HG03571 (cell line): Measurements from ENCODE around the gene PFDN2.
"Not testable (repeated sequence)": the region's sequence is repeated elsewhere in the genome, so short reads cannot be mapped to it uniquely, and the experiment has no call there.

Experiments
- ATAC-seq: cut with Tn5 transposase; IDR thresholded peaks from one replicate; pipeline ENCODE4 v1.9.1; 2021; ENCODE audit not compliant: unreplicated experiment

PFDN2 gene

GRCh38 chr1:161139766-161140165 is 21.9 kb upstream of the PFDN2 start:
- ATAC-seq = no peak

- ATAC-seq = no peak
Observed at GRCh38 chr1:161138431-161138830, 20.6 kb upstream of the PFDN2 start.

GRCh38 chr1:161137881-161138280 is 20.0 kb upstream of the PFDN2 start:
- no peak for ATAC-seq

GRCh38 chr1:161133220-161133740 is 15.4 kb upstream of the PFDN2 start:
- no peak for ATAC-seq

- ATAC-seq = peak; percentile 96
Observed at GRCh38 chr1:161132410-161133219, 14.8 kb upstream of the PFDN2 start, which contains the start of gene DEDD. Gene DEDD, minus strand, starts transcription at chr1:161132667. Its CDS starts 8,205 bp downstream, at chr1:161124462.

- no peak for ATAC-seq
Observed at GRCh38 chr1:161131523-161132409, 13.9 kb upstream of the PFDN2 start.

- no peak for ATAC-seq
Observed at GRCh38 chr1:161130266-161130665, 12.4 kb upstream of the PFDN2 start.

GRCh38 chr1:161128591-161129420 is 11.0 kb upstream of the PFDN2 start:
- ATAC-seq = no peak

GRCh38 chr1:161127649-161128048 is 9.8 kb upstream of the PFDN2 start:
- ATAC-seq = no peak

- no peak for ATAC-seq
Observed at GRCh38 chr1:161122967-161123366, 5.1 kb upstream of the PFDN2 start.

- ATAC-seq = no peak
Observed at GRCh38 chr1:161121834-161122233, 4.0 kb upstream of the PFDN2 start.

GRCh38 chr1:161121042-161121650 is 3.3 kb upstream of the PFDN2 start:
- no peak for ATAC-seq

- ATAC-seq = peak; percentile 48
Observed at GRCh38 chr1:161119092-161119903, 1.5 kb upstream of the PFDN2 start.

GRCh38 chr1:161115961-161116360 is 1.9 kb downstream of the PFDN2 start:
- ATAC-seq = not testable (repeated sequence)

GRCh38 chr1:161115132-161115711 is 2.6 kb downstream of the PFDN2 start:
- no peak for ATAC-seq

GRCh38 chr1:161114556-161114955 is 3.3 kb downstream of the PFDN2 start:
- no peak for ATAC-seq

GRCh38 chr1:161113915-161114314 is 3.9 kb downstream of the PFDN2 start:
- ATAC-seq = no peak

- no peak for ATAC-seq
Observed at GRCh38 chr1:161111527-161111926, 6.3 kb downstream of the PFDN2 start.

GRCh38 chr1:161111117-161111516 is 6.7 kb downstream of the PFDN2 start:
- no peak for ATAC-seq
